Right renal pelvis (tissue), 4 donors: Measurements from ENCODE around the gene KRTAP19-2. TPM values are rescaled to one million over a fixed set of nuclear protein-coding genes. Genes with fewer than 3 reads are reported as not detected.

Experiments used
- polyA plus RNA-seq, 4 donors: library from polyadenylated mRNA; unstranded; fragments of 120-200 nt; gene quantifications; one replicate each; pipeline ENCODE4 v1.2.1, GENCODE V29; 2013; ENCODE audit not compliant: insufficient read length in 4 of 4

The KRTAP19-2 gene
- polyA plus RNA-seq, 4 donors: not detected

Other genes with a start within 250 kb of the KRTAP19-2 start
- not detected for gene KRTAP24-1, start 204.5 kb downstream of the KRTAP19-2 start, polyA plus RNA-seq
- gene KRTAP25-1, start 197.9 kb downstream of the KRTAP19-2 start, polyA plus RNA-seq: not detected
- gene KRTAP26-1, start 167.1 kb downstream of the KRTAP19-2 start, polyA plus RNA-seq: not detected
- gene KRTAP27-1, start 149.7 kb downstream of the KRTAP19-2 start, polyA plus RNA-seq: not detected
- gene KRTAP23-1, start 138.8 kb downstream of the KRTAP19-2 start, polyA plus RNA-seq: not detected
- gene KRTAP13-2, start 115.2 kb downstream of the KRTAP19-2 start, polyA plus RNA-seq: not detected
- gene KRTAP13-1, start 91.4 kb downstream of the KRTAP19-2 start, polyA plus RNA-seq: not detected
- gene KRTAP13-3, start 61.5 kb downstream of the KRTAP19-2 start, polyA plus RNA-seq: not detected
- not detected for gene KRTAP13-4, start 57.2 kb downstream of the KRTAP19-2 start, polyA plus RNA-seq
- not detected for gene KRTAP15-1, start 47.2 kb downstream of the KRTAP19-2 start, polyA plus RNA-seq
- not detected for gene KRTAP19-1, start 7.1 kb downstream of the KRTAP19-2 start, polyA plus RNA-seq
- not detected for gene KRTAP19-3, start 4.6 kb upstream of the KRTAP19-2 start, polyA plus RNA-seq
- not detected for gene KRTAP19-4, start 9.7 kb upstream of the KRTAP19-2 start, polyA plus RNA-seq
- not detected for gene KRTAP19-5, start 14.7 kb upstream of the KRTAP19-2 start, polyA plus RNA-seq
- not detected for gene KRTAP19-6, start 54.4 kb upstream of the KRTAP19-2 start, polyA plus RNA-seq
- not detected for gene KRTAP19-7, start 73.9 kb upstream of the KRTAP19-2 start, polyA plus RNA-seq
- gene KRTAP22-2, start 103.0 kb upstream of the KRTAP19-2 start, polyA plus RNA-seq: not detected
- not detected for gene KRTAP6-3, start 105.0 kb upstream of the KRTAP19-2 start, polyA plus RNA-seq
- gene KRTAP6-2, start 111.5 kb upstream of the KRTAP19-2 start, polyA plus RNA-seq: not detected
- not detected for gene KRTAP22-1, start 113.7 kb upstream of the KRTAP19-2 start, polyA plus RNA-seq
- not detected for gene KRTAP6-1, start 126.5 kb upstream of the KRTAP19-2 start, polyA plus RNA-seq
- not detected for gene KRTAP20-1, start 129.0 kb upstream of the KRTAP19-2 start, polyA plus RNA-seq
- gene KRTAP20-4, start 133.2 kb upstream of the KRTAP19-2 start, polyA plus RNA-seq: not detected
- not detected for gene KRTAP20-2, start 147.8 kb upstream of the KRTAP19-2 start, polyA plus RNA-seq
- not detected for gene KRTAP20-3, start 155.4 kb upstream of the KRTAP19-2 start, polyA plus RNA-seq
- gene KRTAP21-3, start 231.3 kb upstream of the KRTAP19-2 start, polyA plus RNA-seq: not detected